ENCODE data around the gene DYRK3. TPM values are rescaled to one million over a fixed set of nuclear protein-coding genes. Genes with fewer than 3 reads are reported as not detected.

DYRK3 gene
- total RNA-seq, 4 donors from 2014 or later: 14.5 to 21.2 (median 15.9) TPM

GRCh38 chr1:206685334-206685768 lies 50.0 kb downstream of the DYRK3 start:
- H3K27me3 ChIP-seq: no peaks in the 10 kb centered on the region
- TF ChIP-seq CTCF (IDR thresholded peaks at IDR 0.05) (no peak), POLR2A (IDR thresholded peaks at IDR 0.05) (no peak)
- intact Hi-C loops (cut with DNase I): no loop called here
- H3K4me3 ChIP-seq (replicated peaks in 1 of 3): peak overlapping the region; percentile 31 to 70 (median 58)
- no peaks in the 10 kb centered on the region for H3K9me3 ChIP-seq
- 0% methylated on average over 6 to 10 of the region's 48 CpGs for WGBS, 2 donors
- peak; percentile 35 to 41 for DNase-seq
- H3K36me3 ChIP-seq: no peaks in the 10 kb centered on the region
- peak overlapping the region; percentile 89 to 97 (median 89) for H3K27ac ChIP-seq
- H3K4me1 ChIP-seq: peaks cover 31 to 43% of the 10 kb centered on the region in 2 donors

- intact Hi-C loops (cut with DNase I): no loop called here
- H3K4me1 ChIP-seq: peaks cover 37 to 49% of the 10 kb centered on the region in 2 donors
- H3K9me3 ChIP-seq: no peaks in the 10 kb centered on the region
- peak; percentile 69 to 72 for DNase-seq
- H3K36me3 ChIP-seq: no peaks in the 10 kb centered on the region
- 0 to 1% methylated on average over 13 to 16 of the region's 48 CpGs for WGBS, 2 donors
- H3K4me3 ChIP-seq (replicated peaks in 1 of 3): peak overlapping the region; percentile 31 to 70 (median 58)
- TF ChIP-seq CTCF (IDR thresholded peaks at IDR 0.05) (no peak), POLR2A (IDR thresholded peaks at IDR 0.05) (peak in 1 of 2 donors; percentile 83)
- no peaks in the 10 kb centered on the region for H3K27me3 ChIP-seq
- peak overlapping the region; percentile 89 to 97 (median 89) for H3K27ac ChIP-seq
These were observed 50.6 kb downstream of the DYRK3 start for GRCh38 chr1:206685769-206686477.

- TF ChIP-seq CTCF (IDR thresholded peaks at IDR 0.05) (no peak), POLR2A (IDR thresholded peaks at IDR 0.05) (no peak)
- H3K9me3 ChIP-seq: no peaks in the 10 kb centered on the region
- H3K36me3 ChIP-seq: no peaks in the 10 kb centered on the region
- peak overlapping the region; percentile 31 to 70 (median 58) for H3K4me3 ChIP-seq (replicated peaks in 1 of 3)
- no peak for DNase-seq
- 9 to 13% methylated on average over 8 of the region's 8 CpGs for WGBS, 2 donors
- H3K27ac ChIP-seq: peak overlapping the region; percentile 89 to 97 (median 89)
- peaks cover 44 to 56% of the 10 kb centered on the region in 2 donors for H3K4me1 ChIP-seq
- intact Hi-C loops (cut with DNase I): no loop called here
- no peaks in the 10 kb centered on the region for H3K27me3 ChIP-seq
These were observed 51.3 kb downstream of the DYRK3 start for GRCh38 chr1:206686478-206687249.

GRCh38 chr1:206687251-206687914 lies 52.0 kb downstream of the DYRK3 start:
- Histone ChIP-seq H3K27ac (peak overlapping the region in 2 of 3 donors; percentile 89 to 97), H3K36me3 (no peaks in the 10 kb centered on the region), H3K4me3 (replicated peaks in 1 of 3) (no peak overlapping the region), H3K27me3 (no peaks in the 10 kb centered on the region), H3K4me1 (peaks cover 49 to 63% of the 10 kb centered on the region in 2 donors), H3K9me3 (no peaks in the 10 kb centered on the region)
- DNase-seq: no peak
- TF ChIP-seq CTCF (IDR thresholded peaks at IDR 0.05) (no peak), POLR2A (IDR thresholded peaks at IDR 0.05) (no peak)
- 46 to 47% methylated on average over 7 of the region's 7 CpGs for WGBS, 2 donors
- intact Hi-C loops (cut with DNase I): no loop called here

Data from thyroid gland (tissue), 4 donors.